GM18861 (cell line): ENCODE results near the gene CNTNAP1.
A peak's percentile ranks its signal among the peaks of the same experiment; 100 is the strongest.
"Not testable (repeated sequence)": the region's sequence is repeated elsewhere in the genome, so short reads cannot be mapped to it uniquely, and the experiment has no call there.

Experiments used
- ATAC-seq: cut with Tn5 transposase; IDR thresholded peaks from one replicate; pipeline ENCODE4 v1.9.1; 2021; ENCODE audit not compliant: unreplicated experiment

CNTNAP1 gene

DNA sequence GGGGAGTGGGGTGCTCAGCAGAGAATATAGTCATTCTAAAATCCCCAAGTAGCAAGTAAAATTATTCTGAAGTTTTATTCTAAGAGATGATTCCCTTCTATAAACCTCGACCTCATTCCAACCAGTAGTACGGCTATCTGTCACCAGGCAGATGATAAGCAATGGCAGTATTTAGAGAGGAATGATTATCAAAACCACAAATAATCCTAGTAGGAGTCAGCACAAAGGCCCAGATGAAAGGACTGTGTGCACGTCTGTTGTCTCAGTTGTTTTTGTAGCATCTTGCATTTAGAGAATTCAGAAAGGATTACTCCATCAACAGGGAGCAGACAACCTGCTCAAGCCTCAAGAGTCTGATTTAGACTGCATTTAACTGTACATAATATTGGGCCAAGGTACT lies 41.3 kb downstream of the CNTNAP1 start:
- ATAC-seq = no peak

DNA sequence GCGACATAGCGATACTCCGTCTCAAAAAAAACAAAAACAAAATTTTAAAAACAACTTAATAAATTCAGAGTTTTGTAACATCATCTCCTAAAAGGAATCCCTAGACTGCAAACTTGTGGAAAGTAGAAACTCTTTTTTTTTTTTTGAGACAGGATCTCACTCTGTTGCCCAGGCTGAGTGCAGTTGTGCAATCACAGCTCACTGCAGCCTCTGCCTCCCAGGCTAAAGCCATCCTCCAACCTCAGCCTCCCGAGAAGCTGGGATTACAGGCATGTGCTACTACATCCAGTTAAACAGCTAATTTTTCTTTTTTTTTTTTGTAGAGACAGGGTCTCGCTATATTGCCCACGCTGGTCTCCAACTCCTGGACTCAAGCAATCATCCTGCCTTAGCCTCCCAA lies 42.8 kb downstream of the CNTNAP1 start:
- ATAC-seq = no peak

DNA sequence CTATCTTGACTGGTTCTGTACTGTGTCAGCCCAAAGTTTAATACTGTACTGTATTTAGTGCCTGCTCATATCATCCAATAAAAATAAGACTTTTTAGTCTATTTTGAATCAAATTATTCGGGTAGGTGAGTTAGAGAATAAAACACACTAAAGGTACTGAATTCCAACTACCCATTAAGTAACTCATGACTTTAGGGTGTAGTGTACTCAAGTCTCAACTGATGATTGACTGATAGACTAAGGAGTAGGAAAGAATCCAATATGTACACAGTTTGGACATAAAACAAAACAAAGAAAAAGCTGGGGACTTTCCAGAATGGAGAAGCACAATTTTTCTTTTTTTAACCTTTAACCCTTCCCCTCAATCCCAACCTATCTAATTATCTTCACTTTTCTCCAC lies 58.4 kb downstream of the CNTNAP1 start:
- no peak for ATAC-seq

DNA sequence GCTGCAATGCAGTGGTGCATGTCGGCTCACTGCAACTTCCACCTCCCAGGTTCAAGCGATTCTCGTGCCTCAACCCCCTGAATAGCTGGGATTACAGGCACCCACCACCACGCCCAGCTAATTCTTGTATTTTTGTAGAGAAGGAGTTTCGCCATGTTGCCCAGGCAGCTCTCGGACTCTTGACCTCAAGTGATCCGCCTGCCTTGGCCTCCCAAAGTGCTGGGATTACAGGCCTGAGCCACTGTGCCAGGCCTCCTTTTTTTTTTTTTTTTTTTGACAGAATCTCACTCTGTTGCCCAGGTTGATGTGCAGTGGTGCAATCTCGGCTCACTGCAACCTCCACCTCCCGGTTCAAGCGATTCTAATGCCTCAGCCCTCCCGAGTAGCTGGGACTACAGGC lies 60.6 kb downstream of the CNTNAP1 start:
- not testable (repeated sequence) for ATAC-seq

DNA sequence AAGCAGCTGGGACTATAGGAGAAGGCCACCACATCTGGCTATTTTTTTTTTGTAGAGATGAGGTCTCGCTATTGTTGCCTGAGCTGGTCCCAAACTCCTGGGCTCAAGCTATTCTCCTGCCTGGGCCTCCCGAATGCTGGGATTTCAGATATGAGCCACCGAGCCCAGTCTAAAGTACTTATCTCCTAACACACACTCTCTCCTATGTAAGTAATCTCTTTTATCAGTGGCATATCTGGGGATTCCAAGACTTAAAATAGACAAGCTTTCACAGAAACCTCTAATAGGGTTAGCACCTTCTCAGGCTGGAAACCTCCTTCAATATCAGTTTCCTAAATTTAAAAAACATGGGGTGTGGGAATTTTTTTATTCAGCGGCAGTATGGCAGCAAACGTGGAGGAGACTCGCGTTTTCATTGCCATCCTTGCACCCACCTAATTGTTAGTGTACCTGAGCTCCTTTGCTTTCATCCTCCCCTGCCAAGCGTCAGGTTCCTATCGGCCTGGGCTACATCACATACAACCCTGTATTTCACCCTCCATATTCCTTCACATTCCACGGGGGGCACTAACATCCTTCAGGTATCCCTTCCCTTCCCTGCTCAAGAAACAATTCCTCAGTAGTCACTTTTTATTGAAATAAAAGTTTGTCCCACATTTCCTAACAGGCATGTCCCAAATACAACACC lies 61.4 kb downstream of the CNTNAP1 start:
- ATAC-seq = no peak

DNA sequence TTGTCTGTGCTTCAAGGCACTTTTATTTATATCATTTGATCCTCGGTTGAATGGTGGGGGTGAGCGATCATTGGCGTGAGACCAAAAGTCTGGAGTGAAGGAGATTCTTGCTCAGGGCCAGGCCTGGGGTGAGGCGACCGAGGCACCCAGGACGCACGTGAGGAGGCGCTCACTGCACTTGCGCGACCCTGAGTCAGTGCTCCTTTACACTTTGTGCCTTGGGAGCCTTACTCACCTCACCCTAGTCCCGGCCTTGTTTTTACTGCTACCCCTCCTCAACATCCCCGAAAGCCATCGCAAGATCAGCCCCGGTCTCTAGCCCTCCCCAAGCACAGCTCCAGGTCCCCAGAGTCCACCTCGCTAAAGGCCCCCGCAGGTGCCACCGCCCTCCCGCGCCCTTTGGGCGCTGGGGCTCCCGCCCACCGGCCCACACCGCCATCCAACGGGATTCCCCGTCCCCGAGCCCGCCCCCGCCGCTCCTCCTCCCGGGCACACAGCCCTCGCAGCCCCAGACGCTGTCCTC lies 62.0 kb downstream of the CNTNAP1 start:
- peak; percentile 31 for ATAC-seq

DNA sequence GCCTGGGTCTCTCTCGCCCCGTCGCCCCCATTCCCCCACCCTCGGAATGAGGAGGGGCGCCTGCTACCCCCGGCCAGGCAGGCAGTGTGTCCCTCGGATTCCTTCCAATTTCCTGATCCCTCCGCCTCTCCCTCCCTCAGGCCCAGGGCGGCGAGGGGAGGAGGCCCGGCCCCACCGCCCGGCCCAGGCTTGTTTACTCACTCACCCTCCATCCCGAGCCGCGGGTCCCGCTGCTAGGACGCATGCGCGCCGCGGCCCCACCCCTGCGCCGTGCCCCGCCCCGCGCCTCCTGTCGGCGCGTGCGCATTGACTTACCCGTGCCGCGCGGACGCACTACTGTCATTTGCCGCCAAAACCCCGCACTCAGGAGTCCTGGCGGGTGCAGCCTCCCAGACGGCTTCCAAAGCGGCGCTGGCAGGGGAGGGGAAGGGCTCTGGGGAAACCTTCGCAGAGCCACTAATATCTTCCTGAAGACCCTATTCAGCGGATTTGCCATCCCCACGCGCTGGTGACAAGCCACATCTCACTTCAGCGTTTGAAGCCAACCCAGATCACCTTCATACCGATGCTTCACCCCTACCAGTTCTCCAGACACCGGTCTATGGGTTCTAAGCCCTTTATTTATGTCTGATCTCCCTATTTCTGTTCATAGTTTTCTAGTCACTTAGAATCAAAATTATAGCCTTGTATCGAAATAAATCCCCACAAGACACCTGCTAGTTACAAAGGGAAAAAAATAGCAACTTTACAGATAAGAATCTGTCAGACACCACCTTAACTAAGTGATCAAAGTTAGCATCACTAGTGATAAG lies 62.7 kb downstream of the CNTNAP1 start, which contains the start of gene EZH1:
Gene EZH1 (minus strand): TSS at position 235 of the 812 bp plus-strand sequence. CDS start 16,099 bp downstream, outside the sequence.
- ATAC-seq = peak; percentile 84

DNA sequence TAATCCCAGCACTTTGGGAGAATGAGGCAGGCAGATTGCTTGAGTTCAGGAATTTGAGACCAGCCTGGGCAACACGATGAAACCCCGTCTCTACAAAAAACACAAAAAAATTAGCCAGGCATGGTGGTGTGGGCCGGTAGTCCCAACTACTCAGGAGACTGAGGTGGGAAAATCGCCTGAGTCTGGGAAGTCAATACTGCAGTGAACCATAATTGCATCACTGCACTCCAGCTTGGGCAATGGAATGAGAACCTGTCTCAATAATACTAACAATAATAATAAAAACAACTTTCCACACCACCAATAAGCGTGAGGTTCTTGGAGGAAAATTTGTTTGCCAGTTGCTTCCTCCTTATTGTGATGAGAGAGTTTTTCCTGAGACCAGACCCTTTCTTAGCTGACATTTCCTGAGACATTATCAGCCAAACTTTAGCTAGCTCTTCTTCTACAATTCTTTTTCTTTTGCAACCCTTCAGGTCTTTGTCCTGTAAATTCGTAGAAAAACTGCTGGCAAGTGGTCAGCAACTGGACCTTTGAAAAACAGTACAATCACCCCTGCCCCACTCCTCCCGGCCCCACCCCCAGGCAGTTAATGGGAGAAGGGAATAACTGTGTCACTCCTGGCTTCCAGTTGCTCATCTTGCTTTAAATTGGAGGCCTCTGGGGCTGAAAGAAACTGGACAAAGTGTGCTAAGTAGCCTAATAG lies 66.0 kb downstream of the CNTNAP1 start:
- ATAC-seq = no peak

DNA sequence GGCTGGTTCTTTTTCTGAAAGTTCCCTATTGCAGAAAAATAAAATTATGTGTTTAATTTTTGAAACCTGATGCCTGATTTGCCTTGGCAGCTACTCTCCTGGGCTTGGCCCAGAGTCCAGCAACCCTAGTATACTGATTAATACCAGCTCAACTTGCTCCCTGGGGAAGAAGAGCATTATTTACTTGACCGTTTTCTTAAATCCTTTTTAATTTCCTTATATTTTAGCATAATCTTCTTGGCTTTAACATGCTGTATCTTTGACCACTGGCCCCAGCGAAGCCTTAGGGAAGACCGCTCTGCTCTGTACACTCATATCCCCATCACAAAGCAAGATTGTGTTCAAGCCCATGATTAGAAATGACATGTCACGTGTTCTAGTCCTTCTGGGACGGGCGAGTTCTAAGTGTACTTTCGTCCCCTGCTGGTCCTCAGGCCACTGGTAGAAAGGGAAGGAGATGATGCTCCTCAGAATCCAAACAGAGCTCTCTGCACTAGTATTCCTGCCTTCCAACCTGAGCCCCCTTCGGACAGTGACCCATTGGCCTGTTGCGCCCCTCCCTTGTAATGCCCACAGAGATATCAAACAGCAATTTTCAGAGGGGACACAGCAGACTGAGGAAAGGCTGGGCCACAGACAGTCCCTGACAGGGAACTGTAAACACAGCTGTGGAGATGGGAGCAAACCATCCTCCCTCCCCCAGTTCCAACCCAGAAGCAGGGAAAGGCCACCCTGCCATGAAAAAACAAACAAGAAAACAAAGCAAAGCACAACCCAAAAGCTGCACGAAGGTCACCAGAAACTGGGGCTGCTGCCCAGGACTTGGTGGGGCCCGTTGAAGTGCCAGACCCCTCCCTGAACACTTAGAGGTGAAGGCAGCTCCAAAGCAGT lies 66.8 kb downstream of the CNTNAP1 start:
- no peak for ATAC-seq
